Stimulated activated CD4-positive, alpha-beta T cell treated with anti-CD3 and anti-CD28 coated beads, Interleukin-1b, Interleukin-23, amount 100 ng/mL, for 24 hours (primary cell): ENCODE measurements around the gene SSUH2.
"Not testable (repeated sequence)": the region's sequence is repeated elsewhere in the genome, so short reads cannot be mapped to it uniquely, and the experiment has no call there.

Source experiments
- DNase-seq, 4 experiments: peaks; one replicate each; pipeline ENCODE4 v3.0.0-alpha.2; 2020; ENCODE audit warnings: low read depth in 4 of 4, low spot score in 1 of 4

Gene SSUH2

GRCh38 chr3:8589880-8590556, 54.6 kb downstream of the SSUH2 start:
- no peak for DNase-seq

GRCh38 chr3:8584661-8585060, 59.9 kb downstream of the SSUH2 start:
- no peak for DNase-seq

- DNase-seq: no peak
These were observed 62.7 kb downstream of the SSUH2 start for GRCh38 chr3:8581806-8582445.

- no peak for DNase-seq
These were observed 63.2 kb downstream of the SSUH2 start for GRCh38 chr3:8581373-8581772.

GRCh38 chr3:8580434-8580833, 64.2 kb downstream of the SSUH2 start:
- not testable (repeated sequence) for DNase-seq

GRCh38 chr3:8579943-8580342, 64.7 kb downstream of the SSUH2 start:
- DNase-seq: no peak

GRCh38 chr3:8579096-8579495, 65.5 kb downstream of the SSUH2 start:
- no peak for DNase-seq

- DNase-seq: no peak
These were observed 66.3 kb downstream of the SSUH2 start for GRCh38 chr3:8578282-8578681.

GRCh38 chr3:8576841-8577571, 67.6 kb downstream of the SSUH2 start:
- no peak for DNase-seq

- DNase-seq: no peak
These were observed 68.2 kb downstream of the SSUH2 start for GRCh38 chr3:8576436-8576835.

GRCh38 chr3:8575364-8576104, 69.1 kb downstream of the SSUH2 start:
- DNase-seq: no peak

- DNase-seq: no peak
These were observed 69.8 kb downstream of the SSUH2 start for GRCh38 chr3:8574670-8575322.

GRCh38 chr3:8574040-8574669, 70.4 kb downstream of the SSUH2 start:
- DNase-seq: no peak

GRCh38 chr3:8573342-8573926, 71.2 kb downstream of the SSUH2 start:
- DNase-seq: no peak

GRCh38 chr3:8571256-8571655, 73.3 kb downstream of the SSUH2 start:
- DNase-seq: no peak
